Fibroblast of skin of left biceps (primary cell): Measurements from ENCODE around the gene ANKZF1.
"Not testable (repeated sequence)": the region's sequence is repeated elsewhere in the genome, so short reads cannot be mapped to it uniquely, and the experiment has no call there.

Source experiments
- DNase-seq, 2 experiments: peaks; one replicate each; pipeline ENCODE4 v3.0.0-alpha.2; 2013; ENCODE audit warnings: low read depth in 2 of 2

ANKZF1 gene, protein sequence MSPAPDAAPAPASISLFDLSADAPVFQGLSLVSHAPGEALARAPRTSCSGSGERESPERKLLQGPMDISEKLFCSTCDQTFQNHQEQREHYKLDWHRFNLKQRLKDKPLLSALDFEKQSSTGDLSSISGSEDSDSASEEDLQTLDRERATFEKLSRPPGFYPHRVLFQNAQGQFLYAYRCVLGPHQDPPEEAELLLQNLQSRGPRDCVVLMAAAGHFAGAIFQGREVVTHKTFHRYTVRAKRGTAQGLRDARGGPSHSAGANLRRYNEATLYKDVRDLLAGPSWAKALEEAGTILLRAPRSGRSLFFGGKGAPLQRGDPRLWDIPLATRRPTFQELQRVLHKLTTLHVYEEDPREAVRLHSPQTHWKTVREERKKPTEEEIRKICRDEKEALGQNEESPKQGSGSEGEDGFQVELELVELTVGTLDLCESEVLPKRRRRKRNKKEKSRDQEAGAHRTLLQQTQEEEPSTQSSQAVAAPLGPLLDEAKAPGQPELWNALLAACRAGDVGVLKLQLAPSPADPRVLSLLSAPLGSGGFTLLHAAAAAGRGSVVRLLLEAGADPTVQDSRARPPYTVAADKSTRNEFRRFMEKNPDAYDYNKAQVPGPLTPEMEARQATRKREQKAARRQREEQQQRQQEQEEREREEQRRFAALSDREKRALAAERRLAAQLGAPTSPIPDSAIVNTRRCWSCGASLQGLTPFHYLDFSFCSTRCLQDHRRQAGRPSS

GRCh38 chr2:219229305-219230058, at the start of gene ANKZF1, which contains the start of gene ATG9A:
TSS of gene ANKZF1 (plus strand) at chr2:219229806. CDS start at chr2:219230258, 452 bp downstream.
TSS of gene ATG9A (minus strand) at chr2:219229636. CDS start at chr2:219228024, 1,612 bp downstream.
- DNase-seq: peak; percentile 93 to 95

GRCh38 chr2:219180961-219181360, 48.6 kb upstream of the ANKZF1 start:
- DNase-seq: no peak

DNA sequence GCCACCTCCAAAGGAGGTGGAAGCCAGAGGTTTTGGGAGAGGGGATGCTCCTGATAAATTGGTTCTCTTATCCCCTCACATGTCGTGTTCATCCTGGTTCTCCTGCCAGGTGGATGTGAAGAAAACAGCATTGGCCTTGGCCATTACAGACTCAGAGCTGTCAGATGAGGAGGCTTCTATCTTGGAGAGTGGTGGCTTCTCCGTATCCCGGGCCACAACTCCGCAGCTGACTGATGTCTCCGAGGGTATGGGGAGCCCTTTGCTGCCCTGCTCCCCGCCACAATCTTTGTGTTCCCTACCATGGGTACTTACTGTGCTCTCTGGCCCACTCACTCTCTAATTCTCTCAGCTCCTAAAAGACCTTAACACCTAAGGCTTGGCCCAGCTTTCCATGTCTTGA, 48.1 kb upstream of the ANKZF1 start:
- no peak for DNase-seq

DNA sequence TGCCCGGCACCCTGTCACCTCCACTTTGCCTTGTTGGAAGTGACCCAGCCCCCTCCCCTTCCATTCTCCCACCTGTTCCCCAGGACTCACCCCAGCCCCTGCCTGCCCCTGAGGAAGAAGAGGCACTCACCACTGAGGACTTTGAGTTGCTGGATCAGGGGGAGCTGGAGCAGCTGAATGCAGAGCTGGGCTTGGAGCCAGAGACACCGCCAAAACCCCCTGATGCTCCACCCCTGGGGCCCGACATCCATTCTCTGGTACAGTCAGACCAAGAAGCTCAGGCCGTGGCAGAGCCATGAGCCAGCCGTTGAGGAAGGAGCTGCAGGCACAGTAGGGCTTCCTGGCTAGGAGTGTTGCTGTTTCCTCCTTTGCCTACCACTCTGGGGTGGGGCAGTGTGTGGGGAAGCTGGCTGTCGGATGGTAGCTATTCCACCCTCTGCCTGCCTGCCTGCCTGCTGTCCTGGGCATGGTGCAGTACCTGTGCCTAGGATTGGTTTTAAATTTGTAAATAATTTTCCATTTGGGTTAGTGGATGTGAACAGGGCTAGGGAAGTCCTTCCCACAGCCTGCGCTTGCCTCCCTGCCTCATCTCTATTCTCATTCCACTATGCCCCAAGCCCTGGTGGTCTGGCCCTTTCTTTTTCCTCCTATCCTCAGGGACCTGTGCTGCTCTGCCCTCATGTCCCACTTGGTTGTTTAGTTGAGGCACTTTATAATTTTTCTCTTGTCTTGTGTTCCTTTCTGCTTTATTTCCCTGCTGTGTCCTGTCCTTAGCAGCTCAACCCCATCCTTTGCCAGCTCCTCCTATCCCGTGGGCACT, 47.1 kb upstream of the ANKZF1 start:
- DNase-seq: no peak

DNA sequence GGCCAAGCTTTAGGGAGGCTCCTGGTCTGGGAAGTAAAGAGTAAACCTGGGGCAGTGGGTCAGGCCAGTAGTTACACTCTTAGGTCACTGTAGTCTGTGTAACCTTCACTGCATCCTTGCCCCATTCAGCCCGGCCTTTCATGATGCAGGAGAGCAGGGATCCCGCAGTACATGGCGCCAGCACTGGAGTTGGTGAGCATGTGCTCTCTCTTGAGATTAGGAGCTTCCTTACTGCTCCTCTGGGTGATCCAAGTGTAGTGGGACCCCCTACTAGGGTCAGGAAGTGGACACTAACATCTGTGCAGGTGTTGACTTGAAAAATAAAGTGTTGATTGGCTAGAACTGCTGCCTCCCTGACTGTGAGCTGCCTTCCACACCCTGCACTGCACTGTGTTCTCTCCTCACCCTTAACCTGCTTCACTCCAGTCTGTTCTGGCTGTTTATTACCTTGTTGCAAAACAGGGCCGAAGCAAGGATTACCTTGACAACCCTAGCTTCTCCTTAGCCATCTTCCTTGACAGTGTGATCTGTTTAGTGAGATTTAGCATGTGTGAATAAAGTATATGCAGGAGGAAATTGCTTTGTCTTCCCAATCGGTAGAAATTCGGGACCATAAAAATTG, 46.3 kb upstream of the ANKZF1 start:
- DNase-seq: no peak

GRCh38 chr2:219184121-219184520, 45.5 kb upstream of the ANKZF1 start:
- no peak for DNase-seq

DNA sequence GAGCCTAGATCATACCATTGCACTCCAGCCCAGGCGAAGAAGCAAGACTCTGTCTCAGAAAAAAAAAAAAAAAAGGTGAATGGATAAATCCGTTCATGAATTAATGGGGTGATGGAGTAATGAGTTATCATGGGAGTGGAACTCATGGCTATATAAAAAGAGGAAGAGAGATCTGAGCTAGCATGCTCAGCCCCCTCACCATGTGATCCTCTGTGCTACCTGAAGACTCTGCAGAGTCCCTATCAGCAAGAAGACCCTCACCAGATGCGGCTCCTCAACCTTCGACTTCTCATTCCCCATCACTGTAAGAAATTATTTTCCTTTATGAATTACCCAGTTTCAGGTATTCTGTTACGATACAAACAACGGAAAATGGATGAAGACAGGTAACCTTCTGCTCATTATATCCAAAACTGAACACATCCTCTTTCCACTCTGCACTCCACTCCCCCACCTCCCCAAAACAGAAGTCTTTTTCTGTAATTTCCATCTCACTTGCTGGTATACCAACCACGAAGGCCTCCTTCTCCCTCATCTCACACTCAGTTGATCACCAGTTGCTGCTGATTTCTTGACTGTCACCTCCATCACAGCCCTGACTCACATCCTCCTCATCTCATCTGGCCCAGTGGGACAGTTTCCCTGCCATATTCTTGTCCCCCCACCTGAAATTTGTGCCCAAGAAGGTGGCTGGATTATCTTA, 42.7 kb upstream of the ANKZF1 start:
- no peak for DNase-seq

DNA sequence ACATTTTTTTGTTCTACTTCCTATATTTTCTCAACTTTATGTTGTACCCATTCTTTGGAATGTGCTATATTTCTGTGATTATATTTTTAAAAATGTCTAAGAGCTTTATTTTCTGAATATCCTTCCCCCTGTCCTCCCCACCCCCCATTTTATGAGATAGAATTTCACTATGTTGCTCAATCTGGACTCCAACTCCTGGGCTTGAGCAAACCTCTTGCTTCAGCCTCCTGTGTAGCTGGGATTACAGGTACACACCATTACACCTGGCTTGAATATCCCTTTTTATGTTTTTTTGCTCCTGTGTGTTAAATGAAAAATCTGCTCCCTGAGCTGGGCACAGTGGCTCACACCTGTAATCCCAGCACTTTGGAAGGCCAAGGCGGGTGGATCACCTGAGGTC, 32.2 kb upstream of the ANKZF1 start:
- no peak for DNase-seq

DNA sequence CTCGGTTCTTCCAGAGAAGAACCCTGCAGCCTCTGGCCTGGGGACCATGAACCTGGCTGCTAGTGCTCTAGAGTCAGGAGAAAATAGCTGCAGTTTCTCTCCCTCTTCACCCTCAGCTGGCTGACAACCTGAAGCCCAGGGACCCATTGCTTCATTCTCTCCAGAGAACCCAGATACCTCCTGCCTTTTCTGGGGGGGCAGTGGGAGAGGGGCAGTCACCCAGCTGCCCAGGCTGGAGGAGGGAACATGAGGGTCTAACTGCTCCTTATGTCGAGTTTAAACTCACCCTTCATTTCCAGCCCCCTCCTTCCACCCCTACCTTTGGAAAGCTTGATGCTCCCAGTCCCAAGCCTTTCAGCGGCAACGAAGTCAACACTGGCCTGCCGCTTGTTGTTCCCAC, 30.6 kb upstream of the ANKZF1 start:
- no peak for DNase-seq

- no peak for DNase-seq
Measured at GRCh38 chr2:219199470-219200211, 30.0 kb upstream of the ANKZF1 start.

- not testable (repeated sequence) for DNase-seq
Measured at GRCh38 chr2:219200502-219201326, 28.9 kb upstream of the ANKZF1 start.

- not testable (repeated sequence) for DNase-seq
Measured at GRCh38 chr2:219201331-219201730, 28.3 kb upstream of the ANKZF1 start.

DNA sequence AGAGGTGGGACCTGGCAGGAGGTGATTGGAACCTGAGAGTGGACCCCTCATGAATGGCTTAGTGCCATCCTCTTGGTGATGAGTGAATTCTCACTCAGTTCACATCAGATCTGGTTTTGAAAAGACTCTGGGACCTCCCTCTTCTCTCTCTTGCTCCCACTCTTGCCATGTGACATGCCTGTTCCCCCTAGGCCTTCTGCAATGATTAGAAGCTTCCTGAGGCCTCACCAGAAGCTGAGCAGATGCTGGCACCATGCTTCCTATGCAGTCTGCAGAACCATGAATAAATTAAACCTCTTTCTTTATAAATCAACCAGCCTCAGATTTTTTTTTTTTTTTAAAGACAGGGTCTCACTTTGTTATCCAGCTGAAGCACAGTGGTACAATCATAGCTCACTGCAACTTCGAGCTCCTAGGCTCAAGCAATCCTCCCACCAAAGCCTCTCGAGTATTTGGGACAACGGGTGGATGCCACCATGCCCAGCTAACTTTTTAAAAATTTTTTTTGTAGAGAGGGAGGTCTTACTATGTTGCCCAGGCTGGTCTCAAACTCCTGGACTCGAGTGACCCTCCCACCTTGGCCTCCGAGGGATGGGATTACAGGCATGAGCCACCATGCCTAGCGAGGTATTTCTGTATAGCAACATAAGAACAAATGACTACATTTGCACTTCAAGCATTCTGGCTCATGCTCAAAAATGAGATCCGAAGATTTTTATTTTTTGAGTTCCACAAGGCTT, 25.0 kb upstream of the ANKZF1 start:
- DNase-seq: no peak

DNA sequence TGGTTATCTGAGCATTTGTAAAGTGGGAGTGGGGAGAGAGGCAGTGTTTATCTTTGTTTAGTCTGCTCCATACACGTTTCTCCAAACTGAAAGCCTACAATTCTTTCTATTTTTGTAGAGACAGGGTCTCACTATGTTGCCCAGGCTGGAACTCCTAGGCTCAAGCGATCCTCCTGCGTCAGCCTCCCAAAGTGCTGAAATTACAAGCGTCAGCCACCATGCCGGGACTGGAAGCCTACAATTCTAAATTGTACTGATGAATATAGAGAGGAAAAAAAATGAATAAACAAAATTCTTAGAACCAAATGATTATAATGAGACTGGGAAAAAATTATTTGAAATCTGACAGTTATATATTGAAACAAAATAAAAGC, 24.5 kb upstream of the ANKZF1 start:
- no peak for DNase-seq

- no peak for DNase-seq
Measured at GRCh38 chr2:219205981-219206327, 23.7 kb upstream of the ANKZF1 start.

- peak; percentile 77 to 83 for DNase-seq
Measured at GRCh38 chr2:219206328-219207133, 23.1 kb upstream of the ANKZF1 start, which contains the start of gene ZFAND2B. TSS of gene ZFAND2B (plus strand) at chr2:219206782. CDS start at chr2:219206988, 206 bp downstream.
